ENCODE data around the gene OTOP2.

The OTOP2 gene

GRCh38 chr17:74943808-74944522 lies 19.9 kb downstream of the OTOP2 start:
- Histone ChIP-seq H3K27me3 (ENCODE audit: insufficient read depth, low read length, poor library complexity) (no peaks in the 10 kb centered on the region), H2BK5ac (ENCODE audit: low read length) (no peak overlapping the region), H3K9ac (ENCODE audit: low read length) (no peak overlapping the region), H3K4me2 (ENCODE audit: low read length) (no peak overlapping the region), H3K4ac (ENCODE audit: low read depth, low read length) (no peak overlapping the region), H3K79me1 (ENCODE audit: low read length) (no peaks in the 10 kb centered on the region), H2BK120ac (ENCODE audit: low read depth, low read length) (no peak overlapping the region), H3K4me1 (ENCODE audit: control insufficient read depth, low read depth, low read length) (no peaks in the 10 kb centered on the region), H2AK5ac (ENCODE audit: low read length) (no peak overlapping the region), H3K23ac (ENCODE audit: low read length) (no peak overlapping the region), H2BK15ac (replicated peaks; ENCODE audit: low read depth) (no peak overlapping the region), H3K4me3 (ENCODE audit: low read length) (no peak overlapping the region), H3K79me2 (ENCODE audit: control insufficient read depth, insufficient read depth, low read length) (no peaks in the 10 kb centered on the region), H3K56ac (ENCODE audit: low read length) (no peak overlapping the region), H3K18ac (ENCODE audit: low read length) (no peak overlapping the region), H4K5ac (ENCODE audit: low read length) (no peak overlapping the region), H3K27ac (ENCODE audit: low read depth, low read length) (no peak overlapping the region), H4K8ac (ENCODE audit: low read depth, low read length) (no peak overlapping the region), H3K36me3 (ENCODE audit: control insufficient read depth, insufficient read depth, low read length) (no peaks in the 10 kb centered on the region)
- no CpG with 5 or more reads among the region's 13 CpGs for WGBS (ENCODE audit: extremely low coverage, insufficient coverage, low lambda C conversion rate)
- DNase-seq: no peak

DNA sequence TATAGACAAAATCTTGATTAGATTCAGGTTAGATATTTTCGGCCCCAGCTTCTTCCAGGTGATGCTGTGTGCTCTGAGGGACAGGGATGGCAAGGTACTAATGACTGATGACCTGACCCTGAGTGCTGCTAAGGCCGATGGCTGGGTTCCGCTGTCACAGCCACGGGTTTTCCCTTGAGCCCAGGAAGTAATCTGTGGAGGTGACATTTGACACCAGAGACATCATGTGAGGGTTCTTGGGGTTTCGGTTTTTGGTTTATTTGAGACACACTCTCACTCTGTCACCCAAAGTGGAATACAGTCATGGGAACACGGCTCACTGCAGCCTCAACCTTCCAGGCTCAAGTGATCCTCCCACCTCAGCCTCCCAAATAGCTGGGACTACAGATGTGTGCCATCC lies 21.5 kb downstream of the OTOP2 start:
- Histone ChIP-seq H3K9ac (ENCODE audit: low read length) (no peak overlapping the region), H2BK15ac (replicated peaks; ENCODE audit: low read depth) (no peak overlapping the region), H3K23ac (ENCODE audit: low read length) (no peak overlapping the region), H2BK5ac (ENCODE audit: low read length) (no peak overlapping the region), H3K18ac (ENCODE audit: low read length) (no peak overlapping the region), H4K8ac (ENCODE audit: low read depth, low read length) (no peak overlapping the region), H3K27ac (ENCODE audit: low read depth, low read length) (no peak overlapping the region), H3K56ac (ENCODE audit: low read length) (no peak overlapping the region), H3K27me3 (ENCODE audit: insufficient read depth, low read length, poor library complexity) (no peaks in the 10 kb centered on the region), H3K36me3 (ENCODE audit: control insufficient read depth, insufficient read depth, low read length) (no peaks in the 10 kb centered on the region), H3K4me2 (ENCODE audit: low read length) (no peak overlapping the region), H4K5ac (ENCODE audit: low read length) (no peak overlapping the region), H2AK5ac (ENCODE audit: low read length) (no peak overlapping the region), H3K79me2 (ENCODE audit: control insufficient read depth, insufficient read depth, low read length) (no peaks in the 10 kb centered on the region), H3K4me1 (ENCODE audit: control insufficient read depth, low read depth, low read length) (no peaks in the 10 kb centered on the region), H3K79me1 (ENCODE audit: low read length) (no peaks in the 10 kb centered on the region), H3K4me3 (ENCODE audit: low read length) (no peak overlapping the region), H2BK120ac (ENCODE audit: low read depth, low read length) (no peak overlapping the region), H3K4ac (ENCODE audit: low read depth, low read length) (no peak overlapping the region)
- DNase-seq: no peak
- no CpG with 5 or more reads among the region's 6 CpGs for WGBS (ENCODE audit: extremely low coverage, insufficient coverage, low lambda C conversion rate)

GRCh38 chr17:74946641-74947040 lies 22.6 kb downstream of the OTOP2 start:
- H3K79me2 ChIP-seq (ENCODE audit: control insufficient read depth, insufficient read depth, low read length): no peaks in the 10 kb centered on the region
- H3K4me3 ChIP-seq (ENCODE audit: low read length): no peak overlapping the region
- H4K5ac ChIP-seq (ENCODE audit: low read length): no peak overlapping the region
- no peak overlapping the region for H3K4me2 ChIP-seq (ENCODE audit: low read length)
- no peaks in the 10 kb centered on the region for H3K4me1 ChIP-seq (ENCODE audit: control insufficient read depth, low read depth, low read length)
- no CpG with 5 or more reads among the region's 14 CpGs for WGBS (ENCODE audit: extremely low coverage, insufficient coverage, low lambda C conversion rate)
- no peak overlapping the region for H2BK5ac ChIP-seq (ENCODE audit: low read length)
- H2BK120ac ChIP-seq (ENCODE audit: low read depth, low read length): no peak overlapping the region
- no peak for DNase-seq
- H3K4ac ChIP-seq (ENCODE audit: low read depth, low read length): no peak overlapping the region
- H3K18ac ChIP-seq (ENCODE audit: low read length): no peak overlapping the region
- H4K8ac ChIP-seq (ENCODE audit: low read depth, low read length): no peak overlapping the region
- H3K36me3 ChIP-seq (ENCODE audit: control insufficient read depth, insufficient read depth, low read length): no peaks in the 10 kb centered on the region
- H3K27ac ChIP-seq (ENCODE audit: low read depth, low read length): no peak overlapping the region
- no peak overlapping the region for H2AK5ac ChIP-seq (ENCODE audit: low read length)
- H2BK15ac ChIP-seq (replicated peaks; ENCODE audit: low read depth): no peak overlapping the region
- no peak overlapping the region for H3K9ac ChIP-seq (ENCODE audit: low read length)
- no peak overlapping the region for H3K23ac ChIP-seq (ENCODE audit: low read length)
- no peaks in the 10 kb centered on the region for H3K27me3 ChIP-seq (ENCODE audit: insufficient read depth, low read length, poor library complexity)
- H3K56ac ChIP-seq (ENCODE audit: low read length): no peak overlapping the region
- H3K79me1 ChIP-seq (ENCODE audit: low read length): no peaks in the 10 kb centered on the region

- Histone ChIP-seq H3K56ac (ENCODE audit: low read length) (no peak overlapping the region), H3K27ac (ENCODE audit: low read depth, low read length) (no peak overlapping the region), H3K4ac (ENCODE audit: low read depth, low read length) (no peak overlapping the region), H2BK120ac (ENCODE audit: low read depth, low read length) (no peak overlapping the region), H2BK15ac (replicated peaks; ENCODE audit: low read depth) (no peak overlapping the region), H3K79me2 (ENCODE audit: control insufficient read depth, insufficient read depth, low read length) (no peaks in the 10 kb centered on the region), H3K36me3 (ENCODE audit: control insufficient read depth, insufficient read depth, low read length) (no peaks in the 10 kb centered on the region), H2BK5ac (ENCODE audit: low read length) (no peak overlapping the region), H3K4me2 (ENCODE audit: low read length) (no peak overlapping the region), H3K4me1 (ENCODE audit: control insufficient read depth, low read depth, low read length) (no peaks in the 10 kb centered on the region), H4K5ac (ENCODE audit: low read length) (no peak overlapping the region), H2AK5ac (ENCODE audit: low read length) (no peak overlapping the region), H3K27me3 (ENCODE audit: insufficient read depth, low read length, poor library complexity) (no peaks in the 10 kb centered on the region), H3K4me3 (ENCODE audit: low read length) (no peak overlapping the region), H3K23ac (ENCODE audit: low read length) (no peak overlapping the region), H3K79me1 (ENCODE audit: low read length) (no peaks in the 10 kb centered on the region), H3K18ac (ENCODE audit: low read length) (no peak overlapping the region), H3K9ac (ENCODE audit: low read length) (no peak overlapping the region), H4K8ac (ENCODE audit: low read depth, low read length) (no peak overlapping the region)
- WGBS (ENCODE audit: extremely low coverage, insufficient coverage, low lambda C conversion rate): no CpG with 5 or more reads among the region's 17 CpGs
- DNase-seq: no peak
Observed at GRCh38 chr17:74947041-74947754, 23.1 kb downstream of the OTOP2 start.

GRCh38 chr17:74949455-74950115 lies 25.5 kb downstream of the OTOP2 start:
- Histone ChIP-seq H3K18ac (ENCODE audit: low read length) (no peak overlapping the region), H4K5ac (ENCODE audit: low read length) (no peak overlapping the region), H3K56ac (ENCODE audit: low read length) (no peak overlapping the region), H3K23ac (ENCODE audit: low read length) (no peak overlapping the region), H2AK5ac (ENCODE audit: low read length) (no peak overlapping the region), H2BK15ac (replicated peaks; ENCODE audit: low read depth) (no peak overlapping the region), H3K27ac (ENCODE audit: low read depth, low read length) (no peak overlapping the region), H3K4ac (ENCODE audit: low read depth, low read length) (no peak overlapping the region), H3K36me3 (ENCODE audit: control insufficient read depth, insufficient read depth, low read length) (no peaks in the 10 kb centered on the region), H2BK5ac (ENCODE audit: low read length) (no peak overlapping the region), H2BK120ac (ENCODE audit: low read depth, low read length) (no peak overlapping the region), H3K9ac (ENCODE audit: low read length) (no peak overlapping the region), H4K8ac (ENCODE audit: low read depth, low read length) (no peak overlapping the region), H3K79me2 (ENCODE audit: control insufficient read depth, insufficient read depth, low read length) (no peaks in the 10 kb centered on the region), H3K79me1 (ENCODE audit: low read length) (no peaks in the 10 kb centered on the region), H3K4me2 (ENCODE audit: low read length) (no peak overlapping the region), H3K4me3 (ENCODE audit: low read length) (no peak overlapping the region), H3K4me1 (ENCODE audit: control insufficient read depth, low read depth, low read length) (no peaks in the 10 kb centered on the region), H3K27me3 (ENCODE audit: insufficient read depth, low read length, poor library complexity) (no peaks in the 10 kb centered on the region)
- no peak for DNase-seq
- WGBS (ENCODE audit: extremely low coverage, insufficient coverage, low lambda C conversion rate): no CpG with 5 or more reads among the region's 12 CpGs

Data from mesendoderm (in vitro differentiated cells).